ENCODE measurements around the gene TMEM138.
"Not testable (repeated sequence)": the region's sequence is repeated elsewhere in the genome, so short reads cannot be mapped to it uniquely, and the experiment has no call there.

TMEM138 gene

DNA sequence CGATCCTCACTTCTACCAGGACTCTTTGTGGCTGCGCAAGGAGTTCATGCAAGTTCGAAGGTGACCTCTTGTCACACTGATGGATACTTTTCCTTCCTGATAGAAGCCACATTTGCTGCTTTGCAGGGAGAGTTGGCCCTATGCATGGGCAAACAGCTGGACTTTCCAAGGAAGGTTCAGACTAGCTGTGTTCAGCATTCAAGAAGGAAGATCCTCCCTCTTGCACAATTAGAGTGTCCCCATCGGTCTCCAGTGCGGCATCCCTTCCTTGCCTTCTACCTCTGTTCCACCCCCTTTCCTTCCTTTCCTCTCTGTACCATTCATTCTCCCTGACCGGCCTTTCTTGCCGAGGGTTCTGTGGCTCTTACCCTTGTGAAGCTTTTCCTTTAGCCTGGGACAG is 6.5 kb downstream of the TMEM138 start:
- DNase-seq: no peak

DNA sequence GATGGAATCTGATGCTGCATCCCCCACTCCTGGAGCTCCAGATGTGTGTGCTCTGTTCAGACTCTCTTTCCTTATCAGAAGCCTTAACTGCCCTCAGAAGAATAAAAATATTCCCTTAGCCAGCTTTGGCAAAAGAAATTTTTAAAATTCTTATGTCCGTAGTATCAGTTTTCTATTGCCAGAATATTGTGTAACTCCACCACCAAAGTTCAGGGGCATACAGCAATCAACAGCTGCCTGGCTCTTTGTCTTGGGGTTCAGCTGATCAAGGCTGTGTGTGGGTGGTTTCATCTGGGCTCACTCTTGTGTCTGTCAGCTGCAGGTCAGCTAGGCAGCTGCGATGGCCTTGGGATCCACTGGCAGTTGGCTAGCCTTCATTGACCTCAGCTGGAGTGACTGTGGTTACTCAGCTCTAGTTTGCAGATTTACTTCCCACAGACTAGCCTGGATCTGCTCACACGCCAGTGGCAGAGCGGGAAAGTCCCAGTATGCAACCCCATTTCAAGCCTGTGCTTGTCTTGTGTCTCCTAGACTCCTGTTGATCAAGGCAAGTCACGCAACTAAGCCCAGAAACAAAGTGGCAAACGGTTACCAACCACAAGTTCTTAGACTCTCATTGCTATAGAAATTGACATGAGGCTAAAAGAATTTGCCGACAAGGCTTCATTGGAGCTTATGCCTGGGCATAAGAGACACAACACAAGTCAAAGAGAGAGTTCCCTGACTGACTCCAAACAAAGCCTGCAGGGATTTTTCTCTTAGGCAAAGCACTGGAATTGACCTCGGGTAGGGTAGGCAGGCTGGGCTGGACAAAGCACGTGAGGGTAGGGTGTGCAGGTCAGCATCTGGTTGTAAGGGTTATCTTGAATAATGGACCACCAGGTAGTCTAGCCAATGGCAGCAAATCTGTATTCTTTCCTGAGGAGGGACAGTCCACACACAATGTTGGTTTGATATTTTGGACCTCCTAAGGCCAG is 7.5 kb downstream of the TMEM138 start:
- DNase-seq: no peak

DNA sequence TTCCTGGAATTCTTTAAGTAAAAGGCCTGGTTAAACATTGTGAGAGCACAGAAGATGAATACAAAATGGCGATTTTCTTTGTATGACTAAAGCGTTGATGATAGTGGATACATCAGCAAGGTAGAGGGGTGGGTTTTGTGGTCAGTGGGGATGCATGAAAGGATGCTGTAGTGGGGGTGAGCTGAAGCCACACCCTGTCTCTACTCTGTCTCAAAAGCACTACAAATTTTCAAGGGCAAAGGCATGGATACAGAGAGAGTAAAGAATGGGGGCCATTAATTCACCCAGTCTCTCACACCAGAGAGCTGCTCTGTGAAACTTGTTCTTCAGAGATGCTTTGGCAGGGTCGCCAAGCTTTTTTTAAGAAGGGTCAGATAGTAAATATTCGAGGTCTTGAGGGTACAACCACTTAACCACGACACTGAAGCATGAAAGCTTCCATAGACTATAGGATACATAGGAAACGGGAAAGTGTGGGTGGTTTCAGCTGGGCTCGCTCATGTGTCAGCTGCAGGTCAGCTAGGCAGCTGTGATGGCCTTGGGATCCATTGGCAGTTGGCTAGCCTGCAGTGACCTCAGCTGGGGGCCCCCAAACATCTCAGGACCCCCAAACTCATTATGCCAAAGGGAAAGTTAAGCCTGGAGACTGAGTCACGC is 8.3 kb downstream of the TMEM138 start:
- no peak for DNase-seq

DNA sequence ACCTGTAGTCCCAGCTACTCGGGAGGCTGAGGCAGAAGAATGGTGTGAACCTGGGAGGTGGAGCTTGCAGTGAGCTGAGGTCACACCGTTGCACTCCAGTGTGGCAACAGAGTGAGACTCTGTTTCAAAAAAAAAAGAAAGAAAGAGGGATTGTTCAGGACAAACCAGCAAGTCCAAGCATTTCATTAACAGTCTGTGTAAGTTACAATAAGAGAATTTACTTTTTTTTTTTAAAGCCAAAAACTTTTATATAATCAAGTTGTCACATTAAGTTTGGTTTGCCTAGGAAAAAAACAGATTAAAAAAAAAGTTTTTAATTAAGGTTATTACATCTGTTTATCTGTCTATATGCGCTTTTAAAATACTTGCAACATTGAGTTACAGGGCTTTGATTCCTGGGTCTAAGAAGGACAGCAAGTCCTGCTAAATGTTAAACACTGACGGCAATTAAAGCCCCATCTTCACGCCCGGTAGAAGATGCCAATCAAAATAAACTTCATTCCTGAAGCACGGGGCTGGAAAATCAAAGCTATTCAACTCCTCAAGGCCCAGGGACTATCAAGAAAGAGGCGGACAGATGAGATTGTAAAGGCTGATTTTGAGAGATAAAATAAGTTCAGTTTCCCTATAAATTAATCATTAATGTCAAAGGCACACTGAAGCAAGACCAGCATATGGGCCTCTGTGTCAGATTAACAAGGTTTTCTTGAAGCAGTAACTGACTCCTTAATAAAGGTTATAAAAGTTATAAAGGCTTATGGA is 10.7 kb downstream of the TMEM138 start:
- DNase-seq: no peak

DNA sequence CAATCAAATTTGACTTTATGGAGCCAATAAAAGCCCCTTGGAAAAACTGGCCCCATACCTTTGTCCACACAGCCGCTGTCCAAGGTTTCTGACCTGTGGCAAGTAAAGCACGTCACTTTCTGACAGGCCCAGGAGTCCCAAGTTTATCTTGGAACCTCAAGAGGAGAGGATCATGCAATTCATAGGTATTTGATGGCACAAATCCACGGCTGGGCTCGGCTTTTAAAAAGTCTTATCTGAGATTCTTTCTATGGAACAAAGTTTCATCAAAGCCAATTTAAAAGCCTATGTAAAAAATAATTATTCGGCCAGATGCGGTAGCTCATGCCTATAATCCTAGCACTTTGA is 13.6 kb downstream of the TMEM138 start:
- no peak for DNase-seq

DNA sequence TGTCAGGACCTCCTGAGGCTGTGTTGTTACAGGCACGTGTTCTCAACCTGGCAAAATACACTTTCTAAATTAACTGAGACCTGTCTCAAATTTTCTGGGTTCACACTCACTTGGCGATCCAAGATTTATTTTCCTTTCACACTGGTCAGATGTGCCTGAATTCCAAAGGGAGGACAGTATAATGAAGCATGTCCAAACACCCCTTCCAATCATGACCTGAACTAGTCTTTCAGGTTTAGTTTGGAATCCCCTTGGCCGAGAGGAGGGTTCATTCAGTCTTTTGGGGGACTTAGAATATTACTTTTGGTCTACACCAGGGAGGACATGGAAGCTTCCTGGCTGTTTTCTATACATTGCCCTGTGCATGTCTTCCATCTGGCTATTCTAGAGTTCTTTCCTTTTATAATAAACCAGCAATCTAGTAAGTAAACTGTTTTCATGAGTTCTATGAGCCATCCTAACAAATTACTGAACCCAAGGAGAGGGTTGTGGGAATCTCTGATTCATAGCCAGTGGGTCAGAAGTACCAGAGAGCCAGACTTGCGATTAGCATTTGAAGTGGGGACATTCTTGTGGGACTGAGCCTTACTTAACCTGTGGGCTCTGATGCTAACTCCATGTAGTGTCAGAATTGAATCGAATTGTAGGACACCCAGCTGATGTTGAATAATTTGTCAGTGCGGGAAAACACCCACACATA is 15.4 kb downstream of the TMEM138 start:
- DNase-seq: no peak

DNA sequence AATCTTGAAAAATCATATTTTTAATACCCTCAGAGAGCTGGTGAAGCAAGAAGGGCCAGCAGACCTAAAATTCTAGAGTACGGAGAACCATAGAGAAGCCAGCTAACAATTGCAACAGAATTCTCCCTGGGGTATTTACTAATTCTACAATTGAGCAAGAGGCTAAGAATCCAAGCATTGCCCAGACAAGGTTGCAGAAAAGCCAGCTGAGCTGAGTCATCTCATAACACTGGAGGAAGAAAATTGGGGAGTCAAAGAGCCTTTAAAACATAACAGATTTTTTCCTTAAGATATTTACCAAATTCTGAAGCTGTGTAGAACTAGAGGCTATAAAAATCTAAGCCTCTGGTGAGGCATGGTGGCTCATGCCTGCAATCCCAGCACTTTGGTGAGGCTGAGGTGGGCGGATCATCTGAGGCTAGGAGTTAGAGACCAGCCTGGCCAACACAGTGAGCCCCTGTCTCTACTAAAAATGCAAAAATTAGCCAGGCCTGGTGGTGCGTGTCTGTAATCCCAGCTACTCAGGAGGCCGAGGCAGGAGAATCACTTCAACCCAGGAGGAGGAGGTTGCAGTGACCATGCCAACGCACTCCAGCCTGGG is 16.6 kb downstream of the TMEM138 start:
- DNase-seq: no peak

DNA sequence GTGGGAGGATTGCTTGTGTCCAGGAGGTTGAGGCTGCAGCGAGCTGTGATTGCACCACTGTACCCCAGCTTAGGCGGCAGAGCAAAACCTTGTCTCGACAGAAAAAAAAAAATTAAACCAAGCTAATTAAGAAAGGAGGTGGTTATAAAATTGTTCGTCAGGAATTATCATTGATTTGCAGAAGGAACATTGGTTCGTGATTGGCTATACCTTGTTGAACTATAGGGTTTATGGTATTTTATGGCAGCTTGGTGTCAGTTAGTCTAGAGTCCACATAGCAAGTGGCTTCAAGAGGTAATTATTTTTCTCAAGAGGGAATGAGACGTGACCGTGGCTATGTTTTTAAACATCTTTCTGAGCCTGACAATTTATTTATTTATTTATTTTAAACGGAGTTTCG is 18.7 kb downstream of the TMEM138 start:
- no peak for DNase-seq

DNA sequence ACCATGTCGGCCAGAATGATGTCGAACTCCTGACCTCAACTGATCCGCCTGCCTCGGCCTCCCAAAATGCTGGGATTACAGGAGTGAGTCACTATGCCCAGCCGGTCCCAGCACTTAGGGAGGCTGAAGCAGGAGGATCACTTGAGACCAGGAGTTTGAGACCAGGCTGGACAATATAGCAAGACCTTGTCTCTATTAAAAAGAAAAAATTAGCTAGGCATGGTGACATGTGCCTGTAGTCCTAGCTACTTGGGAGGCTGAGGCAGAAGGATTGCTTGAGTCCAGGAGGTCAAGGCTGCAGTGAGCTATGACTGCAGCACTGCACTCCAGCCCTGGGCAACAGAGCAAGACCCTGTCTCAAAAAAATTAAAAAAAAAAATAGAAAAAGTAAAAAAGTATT is 21.7 kb downstream of the TMEM138 start:
- not testable (repeated sequence) for DNase-seq

DNA sequence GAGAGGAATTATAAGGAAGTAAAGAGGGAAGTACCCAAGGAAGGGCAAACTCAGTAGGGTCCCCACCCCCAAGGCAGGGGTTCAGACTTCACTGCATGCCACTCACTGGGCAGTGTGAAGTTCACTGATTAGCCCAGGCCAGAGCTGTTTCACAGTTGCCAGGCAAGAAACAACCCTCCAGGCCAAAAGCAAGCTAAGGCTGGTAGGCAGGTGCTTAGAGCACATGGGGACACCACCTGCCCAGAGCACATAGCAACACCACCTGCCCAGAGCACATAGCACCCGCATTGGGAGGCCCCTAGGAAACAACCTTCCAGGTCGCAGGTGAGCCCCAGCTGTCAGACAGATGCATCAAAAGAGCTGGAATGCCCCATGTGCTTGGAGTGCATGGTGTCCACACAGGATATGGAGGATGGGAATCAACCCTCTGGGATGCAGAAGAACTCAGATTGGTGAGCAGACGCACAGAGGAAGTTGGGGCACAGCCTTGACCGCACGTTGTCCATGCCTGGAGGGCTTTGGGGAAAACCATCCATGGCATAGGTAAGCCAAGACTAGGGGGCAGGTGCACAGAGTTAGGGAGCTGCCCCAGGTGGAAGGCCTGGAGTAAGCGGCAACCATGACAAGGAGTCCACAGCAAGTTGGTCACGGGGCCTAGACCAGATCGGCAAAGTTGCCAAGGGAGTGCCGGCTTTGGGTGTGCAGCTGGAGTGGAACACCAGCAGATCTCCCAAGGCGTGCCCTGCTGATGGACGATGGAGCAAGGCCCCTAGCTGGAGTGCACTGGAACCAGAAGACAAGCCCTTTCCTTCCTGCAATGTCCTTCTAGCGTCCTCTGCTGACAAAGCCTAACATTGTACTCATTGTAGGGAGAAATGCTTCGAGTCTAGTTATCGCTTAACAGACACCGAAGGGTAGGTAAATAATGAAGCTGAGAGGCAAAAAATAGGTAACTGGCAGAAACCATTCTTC is 22.4 kb downstream of the TMEM138 start:
- no peak for DNase-seq

DNA sequence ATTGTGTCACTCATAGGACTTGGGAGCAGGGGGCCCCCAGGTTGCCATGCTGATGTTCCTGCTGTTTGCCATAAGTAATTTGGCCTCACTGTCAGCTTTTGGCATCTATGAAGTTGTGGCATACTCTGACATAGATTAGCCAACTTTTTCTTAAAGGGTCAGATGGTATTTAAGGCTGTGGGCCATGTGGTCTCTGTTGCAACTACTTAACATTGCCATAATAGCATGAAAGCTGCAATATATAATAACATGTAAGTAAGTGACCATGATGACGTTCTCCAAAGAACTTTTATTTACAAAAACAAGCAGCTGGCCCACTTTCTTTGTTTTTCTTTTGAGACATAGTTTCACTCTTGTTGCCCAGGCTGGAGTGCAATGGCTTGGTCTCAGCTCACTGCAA is 28.0 kb downstream of the TMEM138 start:
- no peak for DNase-seq

DNA sequence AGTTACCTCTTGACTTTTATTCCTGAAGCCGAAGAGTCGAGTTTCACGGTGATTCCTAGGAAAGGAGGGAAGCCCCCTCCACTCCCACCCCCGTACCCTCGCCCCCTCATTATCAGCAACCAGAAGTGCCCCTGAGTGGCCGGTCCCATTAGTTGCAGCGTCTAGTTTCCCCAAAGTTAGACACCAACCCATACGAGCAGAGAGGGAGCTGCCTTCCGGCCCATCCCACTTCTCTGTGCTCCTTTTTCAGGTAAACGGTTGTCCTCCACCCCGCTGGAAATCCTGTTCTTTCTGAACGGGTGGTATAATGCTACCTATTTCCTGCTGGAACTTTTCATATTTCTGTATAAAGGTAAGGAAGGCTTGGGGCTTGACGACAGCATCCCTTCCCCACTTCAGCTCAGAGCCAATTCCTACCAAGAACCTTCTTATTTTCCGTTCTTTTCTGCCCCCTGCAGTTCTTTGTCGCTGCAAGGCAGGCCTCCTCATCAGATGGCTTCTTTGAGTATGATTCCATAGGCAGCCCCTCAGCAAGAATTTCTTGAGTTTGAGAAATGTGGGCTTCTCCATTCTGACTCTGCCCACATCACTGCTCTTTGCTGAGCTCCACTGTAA is 30.9 kb downstream of the TMEM138 start:
- DNase-seq: peak; percentile 40

DNA sequence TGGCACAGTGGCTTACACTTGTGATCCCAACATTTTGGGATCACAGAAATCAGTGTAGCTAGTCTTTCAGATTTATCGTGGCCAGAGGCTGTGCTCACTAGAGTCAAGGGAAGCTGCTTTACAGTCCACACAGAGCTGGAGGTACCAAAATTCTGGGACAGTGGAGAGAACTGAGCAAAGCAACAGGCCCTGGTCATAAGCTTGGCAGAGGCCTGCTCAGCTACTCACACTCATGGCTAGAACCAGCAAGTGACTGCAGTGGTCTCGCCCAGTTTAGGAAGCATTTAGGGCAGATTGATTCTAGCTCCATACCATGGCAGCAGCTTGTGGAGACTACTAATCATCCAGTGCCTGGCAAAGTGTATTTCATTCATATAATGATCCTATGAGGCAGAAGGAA is 39.0 kb downstream of the TMEM138 start:
- no peak for DNase-seq

DNA sequence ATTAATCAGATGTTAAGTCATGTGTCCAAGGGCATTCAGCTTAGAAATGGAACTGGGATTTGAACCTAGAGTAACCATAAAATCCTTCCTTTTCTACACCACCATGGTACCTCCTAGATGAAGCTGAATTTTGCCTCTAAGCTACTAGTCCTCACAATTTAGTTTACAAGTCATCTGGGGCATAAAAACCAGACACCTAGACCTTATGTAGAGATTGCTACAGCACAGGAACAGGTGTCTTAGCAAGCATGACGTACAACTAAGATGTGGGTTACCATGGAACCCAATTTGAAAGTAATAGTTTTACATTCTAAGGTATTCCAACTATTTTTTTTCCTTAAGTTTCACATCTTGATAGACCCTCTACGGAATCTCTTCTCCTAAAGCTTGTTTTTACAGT is 39.4 kb downstream of the TMEM138 start:
- DNase-seq: no peak

DNA sequence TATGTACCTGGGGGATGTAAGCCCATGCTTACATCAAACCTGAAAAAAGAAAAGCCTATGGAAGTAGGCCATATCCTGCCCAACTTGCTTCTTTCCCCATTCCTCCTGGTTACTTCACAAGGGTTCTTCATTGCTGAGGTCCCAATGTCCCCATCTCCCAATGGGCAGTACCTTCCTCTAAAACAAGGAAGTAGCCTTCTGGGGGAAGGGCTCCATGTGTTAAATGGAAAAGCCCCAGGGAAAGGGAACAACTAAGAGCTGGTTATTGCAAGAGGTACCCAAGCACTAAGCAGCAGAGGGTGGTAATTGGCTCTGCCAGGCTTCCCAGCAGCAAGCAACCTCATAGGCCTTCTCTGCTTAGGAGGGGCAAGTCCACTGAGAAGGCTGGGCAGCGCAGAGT is 41.5 kb downstream of the TMEM138 start:
- no peak for DNase-seq

DNA sequence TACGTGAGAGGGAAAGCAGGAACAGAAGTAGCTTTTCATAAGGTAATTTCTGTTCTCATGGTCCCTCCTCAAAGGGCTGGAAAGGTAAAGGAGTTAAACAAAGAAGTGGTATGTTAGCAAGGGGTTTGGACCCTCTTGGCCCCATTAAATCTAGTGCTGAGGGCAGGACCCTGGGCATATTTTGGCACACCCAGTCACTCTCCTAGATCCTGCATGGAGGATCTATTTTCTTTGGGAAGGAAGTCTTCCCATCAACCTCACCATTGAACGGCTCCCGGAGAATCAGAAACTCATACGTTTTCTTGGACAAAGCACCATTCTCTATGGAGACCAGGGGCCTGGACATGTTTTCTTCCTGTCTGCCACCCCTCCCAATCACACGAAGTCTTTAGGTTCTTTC is 41.9 kb downstream of the TMEM138 start:
- no peak for DNase-seq

DNA sequence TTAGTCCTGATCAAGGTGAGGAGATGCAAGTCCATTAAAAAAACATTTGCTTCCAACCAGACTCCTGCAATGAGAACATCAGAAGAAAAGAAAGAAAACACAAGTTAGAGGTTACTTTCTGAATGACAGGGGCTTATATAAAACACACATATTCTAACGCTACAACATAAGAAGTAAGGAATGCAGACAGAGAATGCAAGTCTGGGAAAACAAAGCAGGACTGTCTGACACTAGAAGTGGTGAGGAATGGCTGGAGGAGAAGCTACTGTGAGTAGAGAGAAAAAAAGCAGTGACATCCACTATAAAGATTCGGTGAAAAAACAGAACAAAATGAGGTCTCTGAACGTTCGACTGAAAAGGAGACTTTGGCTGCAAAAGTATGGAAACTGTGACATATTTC is 42.5 kb downstream of the TMEM138 start:
- no peak for DNase-seq

DNA sequence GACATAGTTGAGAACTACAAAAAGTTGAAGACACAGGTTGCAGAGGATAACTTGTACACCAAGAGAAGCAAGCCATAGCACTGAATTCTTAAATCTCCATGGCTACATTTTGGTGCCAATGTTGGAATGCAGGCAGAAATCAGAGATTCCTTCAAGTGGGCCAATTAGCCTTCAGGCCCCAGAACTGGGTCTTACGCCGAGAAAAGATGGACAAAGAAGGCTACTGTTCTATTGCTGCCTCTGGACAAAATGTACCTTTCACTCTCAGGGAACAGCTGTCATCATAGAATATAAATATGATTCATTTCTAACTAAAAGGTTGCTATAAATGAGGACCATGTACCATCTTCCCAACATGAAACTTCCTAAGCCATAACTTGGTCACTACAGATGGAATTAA is 43.9 kb downstream of the TMEM138 start:
- DNase-seq: no peak

DNA sequence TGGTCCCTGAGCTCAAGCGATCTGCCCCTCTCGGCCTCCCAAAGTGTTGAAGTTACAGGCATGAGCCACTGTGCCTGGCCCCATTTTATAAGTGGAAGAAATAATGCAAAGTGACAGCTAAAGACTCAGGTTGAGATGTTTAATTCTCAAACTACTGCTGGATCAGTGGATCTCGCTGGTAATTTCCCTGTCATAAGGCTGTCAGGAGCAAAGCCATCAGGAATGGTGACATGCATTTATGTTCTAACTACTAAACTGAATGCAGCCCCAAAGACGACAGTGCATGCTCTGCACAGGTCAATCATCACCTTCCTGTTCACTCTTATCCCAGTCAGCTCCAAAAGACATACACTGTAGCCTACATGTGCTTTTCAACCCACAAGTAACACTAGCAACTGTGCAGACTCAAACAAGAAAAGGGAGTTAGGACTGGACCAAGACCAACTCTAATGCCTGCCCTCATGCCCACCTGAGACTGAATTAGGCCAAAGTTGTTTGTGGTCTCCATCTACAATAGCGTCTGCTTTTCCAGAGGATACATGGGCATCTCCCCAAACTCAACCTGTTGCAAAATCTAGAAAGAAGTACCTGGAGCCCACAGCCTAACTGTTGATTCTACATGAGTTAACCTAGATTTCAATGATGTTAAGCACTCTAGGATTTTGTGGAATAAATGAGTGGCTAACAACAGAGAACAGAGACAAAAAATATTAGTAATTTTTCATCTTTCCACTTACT is 45.0 kb downstream of the TMEM138 start:
- DNase-seq: no peak

DNA sequence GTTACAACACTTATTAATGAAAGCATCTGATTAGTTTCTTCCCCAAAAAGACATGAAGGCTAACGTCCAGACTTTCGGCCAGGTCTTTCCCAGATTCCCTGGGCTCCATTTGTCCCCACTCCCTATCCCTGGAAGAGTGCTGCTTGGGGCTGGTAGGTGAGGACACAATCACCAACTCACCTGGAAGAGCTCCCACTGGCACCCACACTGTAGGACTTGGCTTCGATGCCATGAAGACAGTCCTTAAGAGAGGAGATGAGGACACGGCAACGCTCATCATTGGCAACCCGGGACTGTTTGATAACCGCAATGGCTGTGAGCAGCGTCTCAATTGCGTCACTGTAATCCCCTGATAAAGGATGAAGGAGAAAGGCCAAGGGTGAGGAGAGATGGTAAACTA is 49.4 kb downstream of the TMEM138 start:
- DNase-seq: no peak
